GM18868 (cell line): Measurements from ENCODE around the gene ZBTB16.

Experiments used
- ATAC-seq: cut with Tn5 transposase; IDR thresholded peaks from one replicate; pipeline ENCODE4 v1.9.1; 2021; ENCODE audit warnings: mild to moderate bottlenecking, moderate library complexity; ENCODE audit not compliant: unreplicated experiment

ZBTB16 gene

GRCh38 chr11:114163830-114164401, 104.4 kb downstream of the ZBTB16 start:
- ATAC-seq, result no peak

GRCh38 chr11:114164546-114164945, 105.0 kb downstream of the ZBTB16 start:
- ATAC-seq, result no peak

GRCh38 chr11:114165326-114166230, 106.1 kb downstream of the ZBTB16 start:
- ATAC-seq, result no peak

GRCh38 chr11:114166362-114166761, 106.9 kb downstream of the ZBTB16 start:
- ATAC-seq, result no peak

- ATAC-seq, result no peak
These were observed 107.4 kb downstream of the ZBTB16 start for GRCh38 chr11:114166897-114167323.

- ATAC-seq, result no peak
These were observed 107.8 kb downstream of the ZBTB16 start for GRCh38 chr11:114167355-114167754.

GRCh38 chr11:114167771-114168448, 108.4 kb downstream of the ZBTB16 start:
- no peak for ATAC-seq

GRCh38 chr11:114168691-114169090, 109.2 kb downstream of the ZBTB16 start:
- no peak for ATAC-seq

GRCh38 chr11:114169321-114169749, 109.8 kb downstream of the ZBTB16 start:
- ATAC-seq, result no peak

- no peak for ATAC-seq
These were observed 110.3 kb downstream of the ZBTB16 start for GRCh38 chr11:114169821-114170220.

GRCh38 chr11:114170226-114170625, 110.7 kb downstream of the ZBTB16 start:
- ATAC-seq, result no peak

- no peak for ATAC-seq
These were observed 111.9 kb downstream of the ZBTB16 start for GRCh38 chr11:114171257-114172054.

GRCh38 chr11:114172055-114172861, 112.7 kb downstream of the ZBTB16 start:
- no peak for ATAC-seq

GRCh38 chr11:114172871-114173444, 113.4 kb downstream of the ZBTB16 start:
- no peak for ATAC-seq

GRCh38 chr11:114173843-114174242, 114.3 kb downstream of the ZBTB16 start:
- no peak for ATAC-seq

GRCh38 chr11:114174712-114175495, 115.4 kb downstream of the ZBTB16 start:
- ATAC-seq, result no peak

GRCh38 chr11:114175706-114176105, 116.2 kb downstream of the ZBTB16 start:
- ATAC-seq, result no peak

GRCh38 chr11:114176321-114176720, 116.8 kb downstream of the ZBTB16 start:
- no peak for ATAC-seq

- no peak for ATAC-seq
These were observed 119.1 kb downstream of the ZBTB16 start for GRCh38 chr11:114178656-114179055.
